ENCODE results near the gene IFI16. TPM values are rescaled to one million over a fixed set of nuclear protein-coding genes. Genes with fewer than 3 reads are reported as not detected.

IFI16 gene
- total and polyA plus RNA-seq, 2 of the 4 experiments (the other 2 are of a cell fraction), result 45.0 to 65.3 TPM

GRCh38 chr1:159079525-159079924 is 69.8 kb downstream of the IFI16 start:
- no peak for ATAC-seq (ENCODE audit: low read depth)
- H3K56ac ChIP-seq (ENCODE audit: extremely low read depth, insufficient read depth, low read length), result no peak overlapping the region
- no peaks in the 10 kb centered on the region for H4K20me1 ChIP-seq (ENCODE audit: insufficient read depth, low read length)
- H3K4me2 ChIP-seq (ENCODE audit: low read depth, low read length), result no peak overlapping the region
- TF ChIP-seq POLR2A (IDR thresholded peaks at IDR 0.05; ENCODE audit: low read depth, low read length) (no peak), RCOR1 (IDR thresholded peaks at IDR 0.05; ENCODE audit: insufficient replicate concordance, low read length) (no peak), NFE2L2 (IDR thresholded peaks at IDR 0.05; ENCODE audit: low read depth, low read length) (no peak), BHLHE40 (IDR thresholded peaks at IDR 0.05; ENCODE audit: low read depth, low read length) (no peak), MAZ (IDR thresholded peaks at IDR 0.05; ENCODE audit: borderline replicate concordance, low read depth, low read length) (no peak)
- TF ChIP-seq, protein P1, sequence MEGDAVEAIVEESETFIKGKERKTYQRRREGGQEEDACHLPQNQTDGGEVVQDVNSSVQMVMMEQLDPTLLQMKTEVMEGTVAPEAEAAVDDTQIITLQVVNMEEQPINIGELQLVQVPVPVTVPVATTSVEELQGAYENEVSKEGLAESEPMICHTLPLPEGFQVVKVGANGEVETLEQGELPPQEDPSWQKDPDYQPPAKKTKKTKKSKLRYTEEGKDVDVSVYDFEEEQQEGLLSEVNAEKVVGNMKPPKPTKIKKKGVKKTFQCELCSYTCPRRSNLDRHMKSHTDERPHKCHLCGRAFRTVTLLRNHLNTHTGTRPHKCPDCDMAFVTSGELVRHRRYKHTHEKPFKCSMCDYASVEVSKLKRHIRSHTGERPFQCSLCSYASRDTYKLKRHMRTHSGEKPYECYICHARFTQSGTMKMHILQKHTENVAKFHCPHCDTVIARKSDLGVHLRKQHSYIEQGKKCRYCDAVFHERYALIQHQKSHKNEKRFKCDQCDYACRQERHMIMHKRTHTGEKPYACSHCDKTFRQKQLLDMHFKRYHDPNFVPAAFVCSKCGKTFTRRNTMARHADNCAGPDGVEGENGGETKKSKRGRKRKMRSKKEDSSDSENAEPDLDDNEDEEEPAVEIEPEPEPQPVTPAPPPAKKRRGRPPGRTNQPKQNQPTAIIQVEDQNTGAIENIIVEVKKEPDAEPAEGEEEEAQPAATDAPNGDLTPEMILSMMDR (conservative IDR thresholded peaks at IDR 0.05; ENCODE audit: low read depth, low read length), result no peak
- H3K4me1 ChIP-seq (ENCODE audit: control insufficient read depth, insufficient read depth, low read length), result no peaks in the 10 kb centered on the region
- H3K27ac ChIP-seq (ENCODE audit: insufficient read depth, low read length), result no peak overlapping the region
- no peak overlapping the region for H4K91ac ChIP-seq (ENCODE audit: insufficient read depth, low read depth, low read length)
- H3K27me3 ChIP-seq (ENCODE audit: control insufficient read depth, insufficient read depth, low read length), result peaks cover 2% of the 10 kb centered on the region
- no peaks in the 10 kb centered on the region for H3K9me1 ChIP-seq (ENCODE audit: insufficient read depth, low read length)
- no TSS peak for BruUV-seq (replicated peaks)
- no peak overlapping the region for H2BK120ac ChIP-seq (ENCODE audit: low read depth, low read length)
- no peaks in the 10 kb centered on the region for H3K36me3 ChIP-seq (ENCODE audit: control insufficient read depth, insufficient read depth, low read length)
- no CpG with 5 or more reads among the region's 1 CpG for WGBS, 2 experiments (ENCODE audit: extremely low coverage in 2 of 2, insufficient read length in 1 of 2)
- no peak overlapping the region for H2BK20ac ChIP-seq (ENCODE audit: low read depth, low read length)
- no peak overlapping the region for H2AFZ ChIP-seq (replicated peaks; ENCODE audit: low read length, poor library complexity)
- H3K9me3 ChIP-seq (ENCODE audit: control insufficient read depth, insufficient read depth, low read length), result no peaks in the 10 kb centered on the region
- H2BK15ac ChIP-seq (ENCODE audit: low read depth, low read length), result no peak overlapping the region
- no peak overlapping the region for H2AK5ac ChIP-seq (ENCODE audit: low read depth, low read length)
- intact Hi-C loops (cut with micrococcal nuclease) (loop anchor here (10.0 kb wide), 2 partner anchors 285 to 555 kb away; no protein-coding TSS in a partner anchor), in situ Hi-C loops (cut with MboI; ENCODE audit: low sequenced_read_pairs) (no loop called here), dilution Hi-C loops (cut with HindIII; ENCODE audit: low sequenced_read_pairs, unreplicated experiment) (no loop called here)
- no peak overlapping the region for H2BK5ac ChIP-seq (ENCODE audit: low read depth, low read length, poor library complexity, severe bottlenecking)
- no peak overlapping the region for H3K9ac ChIP-seq (ENCODE audit: low read depth, low read length)
- H3K23ac ChIP-seq (ENCODE audit: low read depth, low read length), result no peak overlapping the region
- no peak overlapping the region for H4K8ac ChIP-seq (ENCODE audit: low read depth in 2 of 2, low read length in 2 of 2)
- POLR2A ChIA-PET (ENCODE audit: unreplicated experiment), result no interaction called here
- no peaks in the 10 kb centered on the region for H3K79me1 ChIP-seq (ENCODE audit: low read depth in 1 of 2, low read length in 2 of 2)
- H2AK9ac ChIP-seq (replicated peaks; ENCODE audit: low read depth, low read length, poor library complexity), result no peak overlapping the region
- no peak overlapping the region for H3K14ac ChIP-seq (replicated peaks; ENCODE audit: low read depth, low read length)
- no peak for DNase-seq
- no peak overlapping the region for H4K5ac ChIP-seq (ENCODE audit: low read depth, low read length)
- H3K18ac ChIP-seq (ENCODE audit: low read depth, low read length), result no peak overlapping the region
- CTCF ChIA-PET, result no interaction called here
- H3K4ac ChIP-seq (ENCODE audit: low read depth, low read length), result no peak overlapping the region
- H3K4me3 ChIP-seq (ENCODE audit: insufficient read depth, low read depth, low read length), result no peak overlapping the region
